ENCODE measurements around the gene LRG1. TPM values are rescaled to one million over a fixed set of nuclear protein-coding genes. Genes with fewer than 3 reads are reported as not detected.
"Not testable (repeated sequence)": the region's sequence is repeated elsewhere in the genome, so short reads cannot be mapped to it uniquely, and the experiment has no call there.

The LRG1 gene
- total RNA-seq, 2 donors from 2014 or later = 0.41 to 13.5 TPM

GRCh38 chr19:4547303-4548237, 7.7 kb upstream of the LRG1 start:
- DNase-seq (ENCODE audit: low spot score) = no peak
- H3K4me1 ChIP-seq (ENCODE audit: control insufficient read depth in 1 of 2, low read depth in 2 of 2) = no peaks in the 10 kb centered on the region

GRCh38 chr19:4543842-4544647, 4.2 kb upstream of the LRG1 start:
- H3K27ac ChIP-seq = no peak overlapping the region
- no peak for TF ChIP-seq CTCF (IDR thresholded peaks at IDR 0.05)
- H3K4me1 ChIP-seq (ENCODE audit: control insufficient read depth in 1 of 2, low read depth in 2 of 2) = no peaks in the 10 kb centered on the region
- DNase-seq (ENCODE audit: low spot score) (no peak), ATAC-seq (ENCODE audit: insufficient number of reproducible peaks, low FRiP score, low read depth) (no peak)
- no peak overlapping the region for H3K4me3 ChIP-seq
- no peaks in the 10 kb centered on the region for H3K27me3 ChIP-seq (replicated peaks; ENCODE audit: insufficient read depth)
- H3K9me3 ChIP-seq = peaks cover 5% of the 10 kb centered on the region
- no peaks in the 10 kb centered on the region for H3K36me3 ChIP-seq

More at GRCh38 chr19:4547303-4548237, 7.7 kb upstream of the LRG1 start:
- Histone ChIP-seq H3K9me3 (no peaks in the 10 kb centered on the region), H3K27me3 (replicated peaks; ENCODE audit: insufficient read depth) (no peaks in the 10 kb centered on the region), H3K36me3 (no peaks in the 10 kb centered on the region), H3K27ac (no peak overlapping the region), H3K4me3 (no peak overlapping the region)
- ATAC-seq (ENCODE audit: insufficient number of reproducible peaks, low FRiP score, low read depth) = no peak
- TF ChIP-seq CTCF (IDR thresholded peaks at IDR 0.05) = no peak

GRCh38 chr19:4542896-4543841, 3.3 kb upstream of the LRG1 start:
- Histone ChIP-seq H3K9me3 (peaks cover 5% of the 10 kb centered on the region), H3K4me1 (ENCODE audit: control insufficient read depth in 1 of 2, low read depth in 2 of 2) (no peaks in the 10 kb centered on the region), H3K4me3 (no peak overlapping the region), H3K27me3 (replicated peaks; ENCODE audit: insufficient read depth) (no peaks in the 10 kb centered on the region), H3K27ac (no peak overlapping the region), H3K36me3 (no peaks in the 10 kb centered on the region)
- DNase-seq (ENCODE audit: low spot score) (no peak), ATAC-seq (ENCODE audit: insufficient number of reproducible peaks, low FRiP score, low read depth) (no peak)
- no peak for TF ChIP-seq CTCF (IDR thresholded peaks at IDR 0.05)

GRCh38 chr19:4541806-4542145, 1.9 kb upstream of the LRG1 start:
- not testable (repeated sequence) for ATAC-seq (ENCODE audit: insufficient number of reproducible peaks, low FRiP score, low read depth); H3K27me3 ChIP-seq (replicated peaks; ENCODE audit: insufficient read depth); H3K4me3 ChIP-seq; H3K36me3 ChIP-seq; H3K4me1 ChIP-seq (ENCODE audit: control insufficient read depth in 1 of 2, low read depth in 2 of 2); H3K9me3 ChIP-seq; H3K27ac ChIP-seq; DNase-seq (ENCODE audit: low spot score)

- H3K27ac ChIP-seq = no peak overlapping the region
- no peak for DNase-seq (ENCODE audit: low spot score)
- H3K9me3 ChIP-seq = peaks cover 5% of the 10 kb centered on the region
- no peak for TF ChIP-seq CTCF (IDR thresholded peaks at IDR 0.05)
- no peaks in the 10 kb centered on the region for H3K36me3 ChIP-seq
- ATAC-seq (ENCODE audit: insufficient number of reproducible peaks, low FRiP score, low read depth) = no peak
- no peaks in the 10 kb centered on the region for H3K4me1 ChIP-seq (ENCODE audit: control insufficient read depth in 1 of 2, low read depth in 2 of 2)
- H3K27me3 ChIP-seq (replicated peaks; ENCODE audit: insufficient read depth) = no peaks in the 10 kb centered on the region
- no peak overlapping the region for H3K4me3 ChIP-seq
Measured at GRCh38 chr19:4541114-4541805, 1.4 kb upstream of the LRG1 start.
